IMR-90 (cell line): ENCODE data around the gene PRSS58. TPM values are rescaled to one million over a fixed set of nuclear protein-coding genes. Genes with fewer than 3 reads are reported as not detected.

Source experiments
- ATAC-seq: fragments of 200-7000 bp; cut with Tn5 transposase; 2 replicates; pipeline ENCODE4 v1.9.1; 2020; ENCODE audit warnings: low read depth, mild to moderate bottlenecking, moderate library complexity
- BruUV-seq: library from RNA; stranded (reverse); fragments of 400-500 nt; replicated peaks from 2 replicates; lab custom pipeline; 2021; lab: Mats Ljungman, UMichigan
- CTCF ChIA-PET: fragments of 300-600 bp; formaldehyde crosslinking; extraction: SDS; loops from one replicate; lab custom pipeline; 2021; ENCODE audit warnings: antibody characterized with exemption; lab: Yijun Ruan, JAX
- POLR2A ChIA-PET: fragments of 300-600 bp; sonication (Branson Sonifier 250); formaldehyde crosslinking; loops from one replicate; lab custom pipeline; 2022; ENCODE audit warnings: antibody characterized with exemption; ENCODE audit not compliant: unreplicated experiment; lab: Charles Lee
- DNase-seq: peaks from one replicate; pipeline ENCODE4 v3.0.0; 2013
- H2AFZ ChIP-seq: replicated peaks from 2 replicates; pipeline ENCODE3; 2013; ENCODE audit warnings: low read length, mild to moderate bottlenecking; ENCODE audit not compliant: poor library complexity
- H2AK5ac ChIP-seq: 2 replicates; pipeline ENCODE4 v1.6.1; 2013; ENCODE audit warnings: low read depth, low read length, inconsistent platforms
- H2AK9ac ChIP-seq: replicated peaks from 2 replicates; pipeline ENCODE3; 2013; ENCODE audit warnings: mild to moderate bottlenecking, low read depth, low read length, moderate library complexity; ENCODE audit not compliant: poor library complexity
- H2BK120ac ChIP-seq: 2 replicates; pipeline ENCODE4 v1.6.1; 2013; ENCODE audit warnings: low read depth, low read length, inconsistent platforms
- H2BK15ac ChIP-seq: 3 replicates; pipeline ENCODE4 v1.6.1; 2013; ENCODE audit warnings: low read depth, low read length, inconsistent platforms
- H2BK20ac ChIP-seq: 2 replicates; pipeline ENCODE4 v1.6.1; 2013; ENCODE audit warnings: low read depth, mild to moderate bottlenecking, inconsistent platforms, low read length, moderate library complexity
- H2BK5ac ChIP-seq: 2 replicates; pipeline ENCODE4 v1.6.1; 2013; ENCODE audit warnings: mild to moderate bottlenecking, low read depth, low read length, inconsistent platforms; ENCODE audit not compliant: poor library complexity, severe bottlenecking
- H3K14ac ChIP-seq: replicated peaks from 2 replicates; pipeline ENCODE4 v1.6.1; 2013; ENCODE audit warnings: low read depth, low read length, inconsistent platforms
- H3K18ac ChIP-seq: 2 replicates; pipeline ENCODE4 v1.6.1; 2013; ENCODE audit warnings: low read depth, low read length, control low read depth
- H3K23ac ChIP-seq: 2 replicates; pipeline ENCODE4 v1.6.1; 2013; ENCODE audit warnings: low read depth, low read length, inconsistent platforms
- H3K27ac ChIP-seq: 2 replicates; pipeline ENCODE4 v1.5.1; 2013; ENCODE audit warnings: mild to moderate bottlenecking, control low read depth, low read length; ENCODE audit not compliant: insufficient read depth
- H3K27me3 ChIP-seq: 2 replicates; pipeline ENCODE4 v1.6.1; 2013; ENCODE audit warnings: low read length; ENCODE audit not compliant: control insufficient read depth, insufficient read depth
- H3K36me3 ChIP-seq: 2 replicates; pipeline ENCODE4 v1.6.1; 2013; ENCODE audit warnings: low read length, mixed read lengths; ENCODE audit not compliant: control insufficient read depth, insufficient read depth
- H3K4ac ChIP-seq: 2 replicates; pipeline ENCODE4 v1.6.1; 2013; ENCODE audit warnings: low read depth, low read length, inconsistent platforms
- H3K4me1 ChIP-seq: 2 replicates; pipeline ENCODE4 v1.6.1; 2013; ENCODE audit warnings: low read length, mixed read lengths; ENCODE audit not compliant: control insufficient read depth, insufficient read depth
- H3K4me2 ChIP-seq: 2 replicates; pipeline ENCODE4 v1.6.1; 2013; ENCODE audit warnings: low read depth, mild to moderate bottlenecking, control low read depth, low read length, moderate library complexity
- H3K4me3 ChIP-seq: 2 replicates; pipeline ENCODE4 v1.5.1; 2013; ENCODE audit warnings: low read depth, mild to moderate bottlenecking, control low read depth, low read length, moderate library complexity; ENCODE audit not compliant: insufficient read depth
- H3K56ac ChIP-seq: 2 replicates; pipeline ENCODE4 v1.6.1; 2013; ENCODE audit warnings: low read length, inconsistent platforms; ENCODE audit not compliant: insufficient read depth; ENCODE audit errors: extremely low read depth
- H3K79me1 ChIP-seq, 2 experiments: 2 replicates each; pipeline ENCODE4 v1.6.1; 2013; ENCODE audit warnings: low read length in 2 of 2, inconsistent platforms in 1 of 2, low read depth in 1 of 2
- H3K9ac ChIP-seq: 2 replicates; pipeline ENCODE4 v1.6.1; 2013; ENCODE audit warnings: low read depth, low read length, control low read depth
- H3K9me1 ChIP-seq: 2 replicates; pipeline ENCODE4 v1.6.1; 2013; ENCODE audit warnings: low read length, inconsistent platforms; ENCODE audit not compliant: insufficient read depth
- H3K9me3 ChIP-seq: 2 replicates; pipeline ENCODE4 v1.6.1; 2013; ENCODE audit warnings: low read length; ENCODE audit not compliant: control insufficient read depth, insufficient read depth
- H4K20me1 ChIP-seq: 2 replicates; pipeline ENCODE4 v1.6.1; 2013; ENCODE audit warnings: low read length, inconsistent platforms; ENCODE audit not compliant: insufficient read depth
- H4K5ac ChIP-seq: 2 replicates; pipeline ENCODE4 v1.6.1; 2013; ENCODE audit warnings: mild to moderate bottlenecking, low read depth, low read length, control low read depth
- H4K8ac ChIP-seq, 2 experiments: 2 replicates each; pipeline ENCODE4 v1.6.1; 2013; ENCODE audit warnings: low read depth in 2 of 2, low read length in 2 of 2, control low read depth in 1 of 2, inconsistent platforms in 1 of 2
- H4K91ac ChIP-seq: 2 replicates; pipeline ENCODE4 v1.6.1; 2013; ENCODE audit warnings: low read depth, low read length, inconsistent platforms; ENCODE audit not compliant: insufficient read depth
- BHLHE40 ChIP-seq: fragments of 150-350 bp; IDR thresholded peaks from 2 replicates; pipeline ENCODE4 v1.6.1; 2016; ENCODE audit warnings: mild to moderate bottlenecking, low read depth, low read length
- CHD1 ChIP-seq: IDR thresholded peaks from 2 replicates; pipeline ENCODE4 v1.6.1; 2012; ENCODE audit warnings: low read depth, low read length, improper control_type of control experiment
- FOS ChIP-seq: fragments of 150-350 bp; IDR thresholded peaks from 2 replicates; pipeline ENCODE4 v1.6.1; 2016; ENCODE audit warnings: low read depth, low read length
- MAFK ChIP-seq: IDR thresholded peaks from 2 replicates; pipeline ENCODE4 v1.6.1; 2012; ENCODE audit warnings: low read depth, low read length, improper control_type of control experiment
- MXI1 ChIP-seq: IDR thresholded peaks from 2 replicates; pipeline ENCODE4 v1.6.1; 2012; ENCODE audit warnings: low read depth, mild to moderate bottlenecking, low read length, moderate library complexity, borderline replicate concordance
- NFE2L2 ChIP-seq: fragments of 150-350 bp; IDR thresholded peaks from 2 replicates; pipeline ENCODE4 v1.6.1; 2016; ENCODE audit warnings: low read depth, mild to moderate bottlenecking, low read length
- WGBS, 2 experiments: methylation state at CpG; one replicate each; pipeline versions ENCODE4 v1.1.5 to v1.1.7; 2013; ENCODE audit warnings: missing lambda C conversion rate in 2 of 2; ENCODE audit not compliant: insufficient read length in 1 of 2; ENCODE audit errors: extremely low coverage in 2 of 2; 5-methylcytosine and 5-hydroxymethylcytosine counted together
- dilution Hi-C: fragments of 300-500 bp; cut with HindIII; formaldehyde crosslinking; loops from one replicate; pipeline ENCODE4 v1.14.3; 2018; ENCODE audit warnings: low sequenced_read_pairs; ENCODE audit not compliant: unreplicated experiment
- in situ Hi-C: fragments of 300-500 bp; cut with MboI; formaldehyde crosslinking; loops from 3 replicates; pipeline ENCODE4 v1.14.3; 2019; ENCODE audit warnings: low sequenced_read_pairs, inconsistent platforms, mixed read lengths
- intact Hi-C: fragments of 100-400 bp; cut with micrococcal nuclease; formaldehyde crosslinking; loops from 2 replicates; pipeline ENCODE4 v1.10.0; 2022
- polyA plus RNA-seq, 3 experiments: library from polyadenylated mRNA; depleted of rRNA; stranded (reverse); fragments of >200 nt; gene quantifications; 2 replicates each; pipeline ENCODE4 v1.2.3, GENCODE V29; 2012; ENCODE audit warnings: low replicate concordance in 1 of 3
- total RNA-seq: library from RNA; depleted of rRNA; stranded (reverse); fragments of >200 nt; gene quantifications from 2 replicates; pipeline ENCODE4 v1.2.3, GENCODE V29; 2012
- TF ChIP-seq, protein P1 (sequence below): fragments of 150-350 bp; IDR thresholded peaks from 2 replicates; pipeline ENCODE4 v1.6.1; 2017; ENCODE audit warnings: mild to moderate bottlenecking, antibody characterized with exemption, low read length, low read depth

PRSS58 gene
- total and polyA plus RNA-seq, 2 of the 4 experiments (the other 2 are of a cell fraction): not detected

- Histone ChIP-seq H3K4me1 (no peaks in the 10 kb centered on the region), H2AK9ac (no peak overlapping the region), H3K4me3 (no peak overlapping the region), H4K8ac (no peak overlapping the region), H3K56ac (no peak overlapping the region), H3K9ac (no peak overlapping the region), H3K4ac (no peak overlapping the region), H3K4me2 (no peak overlapping the region), H3K9me3 (0 out of 2 replicates have a peak, but pooled peaks cover 2% of the 10 kb centered on the region), H2BK5ac (no peak overlapping the region), H3K36me3 (no peaks in the 10 kb centered on the region), H3K9me1 (no peaks in the 10 kb centered on the region), H3K79me1 (no peaks in the 10 kb centered on the region), H3K18ac (no peak overlapping the region), H3K23ac (no peak overlapping the region), H3K27ac (no peak overlapping the region), H2BK20ac (no peak overlapping the region), H2BK120ac (no peak overlapping the region), H4K91ac (no peak overlapping the region), H2BK15ac (no peak overlapping the region), H4K5ac (no peak overlapping the region), H4K20me1 (no peaks in the 10 kb centered on the region), H3K27me3 (no peaks in the 10 kb centered on the region), H2AK5ac (no peak overlapping the region), H2AFZ (no peak overlapping the region), H3K14ac (no peak overlapping the region)
- TF ChIP-seq BHLHE40 (no peak), CHD1 (no peak), MXI1 (no peak), FOS (no peak), NFE2L2 (no peak), MAFK (no peak)
- TF ChIP-seq, protein P1, sequence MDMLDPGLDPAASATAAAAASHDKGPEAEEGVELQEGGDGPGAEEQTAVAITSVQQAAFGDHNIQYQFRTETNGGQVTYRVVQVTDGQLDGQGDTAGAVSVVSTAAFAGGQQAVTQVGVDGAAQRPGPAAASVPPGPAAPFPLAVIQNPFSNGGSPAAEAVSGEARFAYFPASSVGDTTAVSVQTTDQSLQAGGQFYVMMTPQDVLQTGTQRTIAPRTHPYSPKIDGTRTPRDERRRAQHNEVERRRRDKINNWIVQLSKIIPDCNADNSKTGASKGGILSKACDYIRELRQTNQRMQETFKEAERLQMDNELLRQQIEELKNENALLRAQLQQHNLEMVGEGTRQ: no peak
- in situ Hi-C loops: no loop called here
- ChIA-PET POLR2A (no interaction called here), CTCF (no interaction called here)
- dilution Hi-C loops: no loop called here
- no CpG with 5 or more reads among the region's 1 CpG for WGBS, 2 experiments
- DNase-seq (no peak), ATAC-seq (no peak)
- BruUV-seq: no TSS peak
- intact Hi-C loops: no loop called here
Measured at GRCh38 chr7:142279601-142280000, 21.7 kb upstream of the PRSS58 start.
